Activated CD4-positive, alpha-beta T cell treated with anti-CD3 and anti-CD28 coated beads, Interleukin-2, amount 50 U/mL, for 4 hours (primary cell): ENCODE measurements around the gene CORO2A.
A peak's percentile ranks its signal among the peaks of the same experiment; 100 is the strongest.
"Not testable (repeated sequence)": the region's sequence is repeated elsewhere in the genome, so short reads cannot be mapped to it uniquely, and the experiment has no call there.

Experiments used
- DNase-seq, 2 experiments: peaks; one replicate each; pipeline ENCODE4 v3.0.0-alpha.2; 2020

Gene CORO2A

DNA sequence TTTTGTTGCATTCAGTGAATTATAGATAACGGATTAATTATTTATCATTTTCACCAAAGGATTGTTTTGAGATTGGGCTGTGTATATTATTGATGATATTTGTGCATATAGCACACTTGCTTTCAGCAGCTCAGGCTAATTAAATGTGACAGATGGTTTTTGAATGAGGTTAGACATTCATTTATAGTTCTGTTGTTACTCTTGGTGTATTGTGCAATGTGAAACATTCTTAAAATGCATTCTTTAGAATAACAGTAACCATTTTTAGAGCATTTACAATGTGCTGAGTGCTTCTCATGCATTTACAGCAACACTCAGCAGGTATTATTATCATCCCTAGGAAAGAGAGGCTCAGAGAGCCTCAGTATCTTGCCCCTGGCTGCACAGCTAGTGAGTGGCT lies 112.1 kb downstream of the CORO2A start:
- DNase-seq: no peak

DNA sequence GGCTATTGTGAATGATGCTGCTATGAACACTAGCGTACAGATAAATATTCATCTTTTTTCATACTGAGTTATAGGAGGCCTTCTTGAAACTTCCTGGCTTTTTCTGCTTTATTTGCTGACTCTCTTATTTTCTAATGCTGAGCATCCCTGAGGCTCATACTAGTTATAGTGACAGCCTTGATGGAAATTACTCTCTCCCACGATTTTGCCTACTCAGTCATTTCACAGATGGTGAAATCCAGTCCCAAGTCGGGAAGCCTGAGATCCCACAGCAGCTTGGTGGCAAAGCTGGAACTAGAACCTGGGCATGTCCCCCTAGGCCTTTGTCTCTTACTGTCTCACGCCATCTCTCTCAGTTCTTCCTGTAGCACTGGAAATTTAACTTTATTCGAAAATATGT lies 113.5 kb downstream of the CORO2A start:
- DNase-seq: no peak

DNA sequence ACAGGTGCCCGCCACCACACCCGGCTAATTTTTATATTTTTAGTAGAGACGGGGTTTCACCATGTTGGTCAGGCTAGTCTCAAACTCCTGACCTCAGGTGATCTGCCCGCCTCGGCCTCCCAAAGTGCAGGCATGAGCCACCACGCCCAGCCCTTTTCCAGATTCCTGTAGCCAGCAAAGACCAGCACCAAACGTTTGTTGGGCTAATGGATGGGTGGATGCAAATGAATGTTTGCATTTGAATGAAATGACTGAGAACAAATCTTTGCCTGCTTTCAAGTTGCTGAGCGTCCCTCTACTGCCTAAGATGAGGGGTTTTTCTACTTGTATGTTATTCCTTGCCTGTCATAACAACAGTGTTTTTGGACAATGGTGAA lies 115.9 kb downstream of the CORO2A start:
- not testable (repeated sequence) for DNase-seq

- DNase-seq: no peak
Observed at GRCh38 chr9:98075332-98075805, 117.1 kb downstream of the CORO2A start.

GRCh38 chr9:98074115-98074990 lies 118.1 kb downstream of the CORO2A start:
- peak; percentile 50 to 60 for DNase-seq

GRCh38 chr9:98071737-98072136 lies 120.7 kb downstream of the CORO2A start:
- DNase-seq: no peak
